Astrocyte of the cerebellum (primary cell): ENCODE data around the gene ABHD2.
"Not testable (repeated sequence)": the region's sequence is repeated elsewhere in the genome, so short reads cannot be mapped to it uniquely, and the experiment has no call there.

Experiments
- DNase-seq: peaks from one replicate; pipeline ENCODE4 v3.0.0-alpha.2; 2011; ENCODE audit warnings: low read depth
- H3K4me3 ChIP-seq: 2 replicates; pipeline ENCODE4 v1.5.1; 2011; ENCODE audit warnings: mild to moderate bottlenecking, low read depth, low read length, moderate library complexity
- in situ Hi-C: cut with HindIII; loops from 2 replicates; pipeline ENCODE4 v1.10.0; 2017; ENCODE audit warnings: low sequenced_read_pairs
- TF ChIP-seq, protein P1 (sequence below): IDR thresholded peaks from 2 replicates; pipeline ENCODE4 v1.5.1; 2012; ENCODE audit warnings: low read length, low read depth, moderate library complexity, mild to moderate bottlenecking; ENCODE audit errors: missing control alignments

The ABHD2 gene

GRCh38 chr15:89083246-89083645, 5.0 kb upstream of the ABHD2 start:
- no peak overlapping the region for H3K4me3 ChIP-seq
- in situ Hi-C loops: no loop called here
- DNase-seq: no peak
- TF ChIP-seq, protein P1, sequence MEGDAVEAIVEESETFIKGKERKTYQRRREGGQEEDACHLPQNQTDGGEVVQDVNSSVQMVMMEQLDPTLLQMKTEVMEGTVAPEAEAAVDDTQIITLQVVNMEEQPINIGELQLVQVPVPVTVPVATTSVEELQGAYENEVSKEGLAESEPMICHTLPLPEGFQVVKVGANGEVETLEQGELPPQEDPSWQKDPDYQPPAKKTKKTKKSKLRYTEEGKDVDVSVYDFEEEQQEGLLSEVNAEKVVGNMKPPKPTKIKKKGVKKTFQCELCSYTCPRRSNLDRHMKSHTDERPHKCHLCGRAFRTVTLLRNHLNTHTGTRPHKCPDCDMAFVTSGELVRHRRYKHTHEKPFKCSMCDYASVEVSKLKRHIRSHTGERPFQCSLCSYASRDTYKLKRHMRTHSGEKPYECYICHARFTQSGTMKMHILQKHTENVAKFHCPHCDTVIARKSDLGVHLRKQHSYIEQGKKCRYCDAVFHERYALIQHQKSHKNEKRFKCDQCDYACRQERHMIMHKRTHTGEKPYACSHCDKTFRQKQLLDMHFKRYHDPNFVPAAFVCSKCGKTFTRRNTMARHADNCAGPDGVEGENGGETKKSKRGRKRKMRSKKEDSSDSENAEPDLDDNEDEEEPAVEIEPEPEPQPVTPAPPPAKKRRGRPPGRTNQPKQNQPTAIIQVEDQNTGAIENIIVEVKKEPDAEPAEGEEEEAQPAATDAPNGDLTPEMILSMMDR: no peak

GRCh38 chr15:89085289-89085926, 2.8 kb upstream of the ABHD2 start:
- TF ChIP-seq, protein P1: no peak
- in situ Hi-C loops: no loop called here
- no peak for DNase-seq
- H3K4me3 ChIP-seq: no peak overlapping the region

GRCh38 chr15:89085933-89086332, 2.3 kb upstream of the ABHD2 start:
- DNase-seq, H3K4me3 ChIP-seq, in situ Hi-C loops: not testable (repeated sequence)

GRCh38 chr15:89086390-89086789, 1.9 kb upstream of the ABHD2 start:
- in situ Hi-C loops, H3K4me3 ChIP-seq, DNase-seq: not testable (repeated sequence)

DNA sequence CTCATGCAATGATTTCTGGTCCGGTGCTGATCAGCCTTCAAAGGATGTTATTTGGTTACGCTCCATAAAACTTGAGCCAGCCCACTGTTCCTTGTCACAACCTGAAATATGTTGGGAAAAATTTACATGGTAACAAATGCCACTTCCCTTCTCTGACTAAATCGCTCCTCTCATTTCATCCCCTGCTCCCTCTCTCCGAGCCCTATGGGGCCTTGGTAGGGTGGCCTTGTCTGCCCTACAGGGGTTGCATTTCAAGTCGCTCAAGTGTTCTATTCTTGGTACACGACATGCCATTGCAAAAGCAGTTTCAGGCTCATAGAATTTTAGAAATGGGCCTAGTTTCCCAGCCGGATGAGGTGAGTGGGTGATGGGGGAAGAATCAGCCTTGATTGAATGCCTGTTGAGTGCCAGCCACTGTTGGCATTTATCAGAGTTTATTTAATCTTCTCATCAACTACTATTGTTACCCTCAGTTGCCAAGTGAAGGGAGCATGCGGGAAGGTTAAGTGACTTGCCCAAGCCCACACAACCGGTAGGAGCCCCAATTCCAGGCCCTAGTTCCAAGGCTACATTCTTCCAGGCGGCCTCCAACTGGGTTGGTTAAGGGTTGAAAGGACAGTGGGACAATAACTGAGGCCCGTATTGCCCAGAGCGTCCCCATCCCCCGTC, 961 bp upstream of the ABHD2 start:
- TF ChIP-seq, protein P1: no peak
- H3K4me3 ChIP-seq: peak overlapping the region; percentile 22
- in situ Hi-C loops: no loop called here
- no peak for DNase-seq

GRCh38 chr15:89088605-89089315, 504 bp downstream of the ABHD2 start:
- in situ Hi-C loops: no loop called here
- no peak for DNase-seq
- TF ChIP-seq, protein P1: no peak
- H3K4me3 ChIP-seq: peak overlapping the region; percentile 93

DNA sequence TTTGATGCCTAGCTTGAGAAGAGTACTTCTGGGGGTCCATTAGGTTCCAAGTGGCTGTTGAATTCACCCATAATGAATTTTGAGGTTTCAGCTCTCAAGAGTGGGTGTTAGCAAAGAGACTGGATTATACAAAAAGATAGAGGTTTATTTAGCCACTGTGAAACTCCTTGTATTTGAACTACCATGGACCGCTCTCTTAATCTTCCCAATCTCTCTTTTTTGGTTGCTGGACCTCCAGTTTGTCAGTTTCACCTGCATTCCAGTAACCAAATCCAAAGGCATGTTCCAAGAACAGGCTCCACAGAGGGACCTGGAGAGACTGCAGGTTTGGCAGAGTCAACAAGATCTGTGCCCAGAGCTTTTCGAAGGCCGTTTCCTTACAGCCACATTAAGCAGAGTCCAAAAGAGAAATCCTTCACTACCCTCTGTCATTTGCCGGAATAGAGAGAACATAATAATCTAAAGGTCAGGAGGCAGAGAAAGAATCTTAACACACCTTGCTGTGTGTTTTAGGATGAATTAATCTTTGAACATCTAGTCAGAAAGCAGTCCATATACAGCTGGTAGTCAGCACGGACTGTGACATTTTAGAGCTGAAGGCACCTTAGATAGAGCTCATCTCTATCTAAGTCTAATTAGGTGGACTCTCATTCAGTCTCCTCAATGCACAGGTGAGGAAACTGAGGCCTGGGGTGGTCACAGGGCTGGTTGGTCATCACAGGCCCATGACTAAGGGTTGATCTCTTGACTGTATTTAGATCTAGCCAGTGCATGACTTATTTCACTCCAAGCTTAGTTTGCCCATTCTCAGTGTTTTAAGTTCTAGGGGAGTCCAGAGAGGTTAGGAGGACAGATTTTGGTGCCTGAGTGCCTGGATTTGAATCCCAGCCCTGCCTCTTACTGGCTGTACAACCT, 1.3 kb downstream of the ABHD2 start:
- in situ Hi-C loops: no loop called here
- H3K4me3 ChIP-seq: peak overlapping the region; percentile 93
- no peak for DNase-seq
- TF ChIP-seq, protein P1: no peak
